ENCODE results near the gene REC114. TPM values are rescaled to one million over a fixed set of nuclear protein-coding genes. Genes with fewer than 3 reads are reported as not detected.

Gene REC114
- total RNA-seq, 1 donor from 2014 or later: not detected

DNA sequence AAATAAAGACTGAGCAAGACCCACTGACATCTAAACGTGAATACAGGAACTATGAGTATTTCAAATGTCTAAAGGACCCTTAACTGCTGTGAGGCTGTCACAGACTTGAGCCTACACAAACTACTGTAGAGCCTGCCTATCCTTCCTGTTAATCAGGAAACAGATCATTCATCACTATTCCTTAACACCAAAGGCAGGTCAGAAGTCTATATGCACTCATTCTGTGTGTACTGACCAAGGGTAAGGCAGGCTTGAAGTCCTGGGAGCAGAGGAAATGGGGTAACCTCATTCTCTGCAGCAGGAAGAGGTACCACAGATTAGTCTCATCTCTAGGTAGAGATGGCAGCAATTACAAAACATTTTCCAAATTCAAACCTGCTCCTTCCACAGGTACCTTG, 159.5 kb downstream of the REC114 start:
- H3K4me3 ChIP-seq: no peak overlapping the region
- peak; percentile 34 for ATAC-seq
- H3K27me3 ChIP-seq: no peaks in the 10 kb centered on the region
- H3K4me1 ChIP-seq: peaks cover 55% of the 10 kb centered on the region
- no peaks in the 10 kb centered on the region for H3K36me3 ChIP-seq
- H3K9me3 ChIP-seq: no peaks in the 10 kb centered on the region
- TF ChIP-seq, protein P1, sequence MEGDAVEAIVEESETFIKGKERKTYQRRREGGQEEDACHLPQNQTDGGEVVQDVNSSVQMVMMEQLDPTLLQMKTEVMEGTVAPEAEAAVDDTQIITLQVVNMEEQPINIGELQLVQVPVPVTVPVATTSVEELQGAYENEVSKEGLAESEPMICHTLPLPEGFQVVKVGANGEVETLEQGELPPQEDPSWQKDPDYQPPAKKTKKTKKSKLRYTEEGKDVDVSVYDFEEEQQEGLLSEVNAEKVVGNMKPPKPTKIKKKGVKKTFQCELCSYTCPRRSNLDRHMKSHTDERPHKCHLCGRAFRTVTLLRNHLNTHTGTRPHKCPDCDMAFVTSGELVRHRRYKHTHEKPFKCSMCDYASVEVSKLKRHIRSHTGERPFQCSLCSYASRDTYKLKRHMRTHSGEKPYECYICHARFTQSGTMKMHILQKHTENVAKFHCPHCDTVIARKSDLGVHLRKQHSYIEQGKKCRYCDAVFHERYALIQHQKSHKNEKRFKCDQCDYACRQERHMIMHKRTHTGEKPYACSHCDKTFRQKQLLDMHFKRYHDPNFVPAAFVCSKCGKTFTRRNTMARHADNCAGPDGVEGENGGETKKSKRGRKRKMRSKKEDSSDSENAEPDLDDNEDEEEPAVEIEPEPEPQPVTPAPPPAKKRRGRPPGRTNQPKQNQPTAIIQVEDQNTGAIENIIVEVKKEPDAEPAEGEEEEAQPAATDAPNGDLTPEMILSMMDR (IDR thresholded peaks at IDR 0.05): no peak
- no peak for DNase-seq
- intact Hi-C loops (cut with DNase I): no loop called here
- H3K27ac ChIP-seq: peak overlapping the region; percentile 2

- ATAC-seq (no peak), DNase-seq (no peak)
- Histone ChIP-seq H3K36me3 (no peaks in the 10 kb centered on the region), H3K4me3 (no peak overlapping the region), H3K9me3 (no peaks in the 10 kb centered on the region), H3K27ac (no peak overlapping the region), H3K27me3 (no peaks in the 10 kb centered on the region), H3K4me1 (peaks cover 60% of the 10 kb centered on the region)
- intact Hi-C loops (cut with DNase I): no loop called here
- TF ChIP-seq, protein P1 (IDR thresholded peaks at IDR 0.05): no peak
These were observed 160.0 kb downstream of the REC114 start for GRCh38 chr15:73602992-73603391.

- TF ChIP-seq, protein P1 (IDR thresholded peaks at IDR 0.05): no peak
- H3K27ac ChIP-seq: no peak overlapping the region
- no peaks in the 10 kb centered on the region for H3K9me3 ChIP-seq
- DNase-seq (no peak), ATAC-seq (no peak)
- H3K4me1 ChIP-seq: peaks cover 55% of the 10 kb centered on the region
- H3K27me3 ChIP-seq: no peaks in the 10 kb centered on the region
- no peak overlapping the region for H3K4me3 ChIP-seq
- H3K36me3 ChIP-seq: no peaks in the 10 kb centered on the region
- intact Hi-C loops (cut with DNase I): no loop called here
These were observed 161.5 kb downstream of the REC114 start for GRCh38 chr15:73604477-73604876.

DNA sequence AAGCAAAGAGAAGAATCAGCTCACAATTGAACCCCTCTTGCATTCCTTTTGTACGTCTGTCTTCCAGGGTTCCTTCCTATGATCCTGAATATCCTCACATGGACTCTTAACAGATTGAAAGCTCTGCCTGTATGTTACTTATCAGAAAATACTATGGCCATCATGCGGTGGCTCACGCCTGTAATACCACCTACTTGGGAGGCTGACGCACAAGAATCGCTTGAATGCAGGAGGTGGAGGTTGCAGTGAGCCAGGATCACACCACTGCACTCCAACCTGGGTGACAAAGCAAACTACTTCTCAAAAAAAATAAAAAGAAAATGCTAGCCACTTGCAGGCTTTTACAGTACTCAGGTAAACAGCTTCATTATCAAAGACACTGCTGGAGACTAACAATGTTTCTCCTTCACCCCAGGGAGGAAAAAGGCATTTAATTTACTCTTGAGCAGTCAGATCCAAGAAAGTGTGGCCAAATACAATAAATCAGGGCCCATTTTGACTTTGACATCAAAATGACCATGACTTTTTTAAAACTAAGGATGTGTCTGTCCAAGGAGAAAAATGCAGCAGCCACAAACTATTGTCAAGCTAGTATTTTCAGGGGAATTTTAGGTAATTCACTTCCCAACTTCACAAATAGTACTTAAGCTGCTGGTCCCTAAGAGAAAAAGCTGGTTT, 162.9 kb downstream of the REC114 start:
- Histone ChIP-seq H3K4me1 (peaks cover 41% of the 10 kb centered on the region), H3K36me3 (no peaks in the 10 kb centered on the region), H3K4me3 (no peak overlapping the region), H3K27ac (no peak overlapping the region), H3K27me3 (no peaks in the 10 kb centered on the region), H3K9me3 (no peaks in the 10 kb centered on the region)
- ATAC-seq (no peak), DNase-seq (no peak)
- intact Hi-C loops (cut with DNase I): no loop called here
- TF ChIP-seq, protein P1 (IDR thresholded peaks at IDR 0.05): no peak

DNA sequence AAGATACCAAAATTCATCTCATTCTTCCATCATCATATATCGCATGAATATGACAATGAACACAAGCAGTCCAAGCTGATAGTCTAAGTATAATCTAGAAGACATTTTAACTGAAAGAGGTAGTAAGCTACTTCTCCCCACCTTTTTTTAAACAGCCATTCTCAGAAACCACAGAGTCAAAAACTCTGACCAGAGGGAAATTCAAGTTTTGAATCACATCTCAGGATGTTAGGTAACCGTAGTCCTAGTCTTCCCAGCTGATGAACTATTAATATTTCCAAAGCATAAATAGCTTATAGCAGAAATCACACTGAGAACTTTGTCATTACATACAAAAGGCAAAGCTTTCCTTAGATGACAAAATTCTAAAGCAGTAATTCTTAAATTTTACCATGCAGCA, 164.4 kb downstream of the REC114 start:
- Histone ChIP-seq H3K27me3 (no peaks in the 10 kb centered on the region), H3K27ac (no peak overlapping the region), H3K4me3 (no peak overlapping the region), H3K4me1 (peaks cover 26% of the 10 kb centered on the region), H3K36me3 (no peaks in the 10 kb centered on the region), H3K9me3 (no peaks in the 10 kb centered on the region)
- intact Hi-C loops (cut with DNase I): no loop called here
- DNase-seq (no peak), ATAC-seq (no peak)
- TF ChIP-seq, protein P1 (IDR thresholded peaks at IDR 0.05): no peak

DNA sequence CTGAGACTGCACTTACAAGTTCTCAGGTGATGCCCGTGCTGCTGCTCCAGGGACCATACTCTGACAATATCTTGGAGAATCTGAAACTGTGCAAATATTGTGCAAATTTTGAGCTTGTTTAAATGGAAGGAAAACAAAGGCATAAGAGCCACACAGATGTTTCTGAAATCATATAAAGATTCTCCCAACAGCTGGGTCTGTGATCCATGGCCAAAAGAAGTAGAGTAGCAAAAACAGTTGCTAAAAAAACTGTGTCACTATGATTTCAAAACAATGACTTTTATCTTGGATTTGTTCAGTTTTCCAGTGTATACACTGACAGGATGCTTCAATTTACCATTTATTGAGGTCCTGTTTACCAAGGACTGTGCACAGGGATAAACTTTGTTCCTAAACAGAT, 164.9 kb downstream of the REC114 start:
- H3K9me3 ChIP-seq: no peaks in the 10 kb centered on the region
- ATAC-seq (no peak), DNase-seq (no peak)
- peaks cover 22% of the 10 kb centered on the region for H3K4me1 ChIP-seq
- no peak overlapping the region for H3K27ac ChIP-seq
- no peaks in the 10 kb centered on the region for H3K36me3 ChIP-seq
- intact Hi-C loops (cut with DNase I): no loop called here
- H3K4me3 ChIP-seq: no peak overlapping the region
- no peaks in the 10 kb centered on the region for H3K27me3 ChIP-seq
- TF ChIP-seq, protein P1 (IDR thresholded peaks at IDR 0.05): no peak

Measured in upper lobe of right lung (tissue), 1 donor.